CD14-positive monocyte (primary cell): Measurements from ENCODE around the gene ZNF341. TPM values are rescaled to one million over a fixed set of nuclear protein-coding genes. Genes with fewer than 3 reads are reported as not detected.

ENCODE experiments used
- DNase-seq, 3 donors: peaks; one replicate each; pipeline ENCODE4 v3.0.0-alpha.2; 2011 to 2022
- H2AFZ ChIP-seq: 2 replicates; pipeline ENCODE4 v1.6.0; 2012; ENCODE audit warnings: mild to moderate bottlenecking, low read depth, low read length, inconsistent platforms; ENCODE audit not compliant: insufficient read depth, poor library complexity, severe bottlenecking
- H3K27ac ChIP-seq, 2 donors: 1 replicate in 1 of 2; 2 replicates in 1 of 2; pipeline ENCODE4 v1.5.1; 2012 to 2013; ENCODE audit warnings: low read length in 2 of 2, control low read depth in 1 of 2, inconsistent platforms in 1 of 2, low read depth in 1 of 2, mild to moderate bottlenecking in 1 of 2
- H3K27me3 ChIP-seq, 2 donors: one replicate each; pipeline versions ENCODE4 v1.6.0 to v1.6.1; 2011 to 2013; ENCODE audit warnings: low read length in 2 of 2; ENCODE audit not compliant: control insufficient read depth in 2 of 2, insufficient read depth in 2 of 2
- H3K36me3 ChIP-seq, 2 donors: replicated peaks in 1 of 2; 1 replicate in 1 of 2; 2 replicates in 1 of 2; pipeline versions ENCODE4 v1.5.1 to v1.6.1; 2012 to 2013; ENCODE audit warnings: low read length in 2 of 2, control low read depth in 1 of 2, inconsistent platforms in 1 of 2, mild to moderate bottlenecking in 1 of 2; ENCODE audit not compliant: insufficient read depth in 2 of 2, control insufficient read depth in 1 of 2
- H3K4me1 ChIP-seq, 2 donors: 1 replicate in 1 of 2; 2 replicates in 1 of 2; pipeline versions ENCODE4 v1.5.1 to v1.6.1; 2012 to 2013; ENCODE audit warnings: low read length in 2 of 2, control low read depth in 1 of 2, inconsistent platforms in 1 of 2, mild to moderate bottlenecking in 1 of 2, moderate library complexity in 1 of 2; ENCODE audit not compliant: insufficient read depth in 2 of 2, control insufficient read depth in 1 of 2
- H3K4me2 ChIP-seq: replicated peaks from 2 replicates; pipeline ENCODE3; 2012; ENCODE audit warnings: low read length, moderate library complexity, mild to moderate bottlenecking; ENCODE audit not compliant: poor library complexity, severe bottlenecking; ENCODE audit errors: extremely low read depth
- H3K4me3 ChIP-seq, 3 experiments: fragments of 200-600 bp in 1 of 3; sonication (generic) in 1 of 3; replicated peaks in 1 of 3; 1 replicate in 2 of 3; 2 replicates in 1 of 3; pipeline ENCODE4 v1.5.1; 2011 to 2013; ENCODE audit warnings: low read length in 3 of 3, mild to moderate bottlenecking in 3 of 3, control low read depth in 2 of 3, low read depth in 2 of 3, inconsistent platforms in 1 of 3, moderate library complexity in 1 of 3
- H3K79me2 ChIP-seq: 2 replicates; pipeline ENCODE4 v1.6.0; 2012; ENCODE audit warnings: mild to moderate bottlenecking, control low read depth, inconsistent platforms, low read length, moderate library complexity; ENCODE audit not compliant: insufficient read depth
- H3K9ac ChIP-seq: 2 replicates; pipeline ENCODE4 v1.6.0; 2017; ENCODE audit warnings: low read length, mild to moderate bottlenecking; ENCODE audit not compliant: insufficient read depth, poor library complexity, severe bottlenecking
- H3K9me3 ChIP-seq, 2 donors: replicated peaks in 1 of 2; 1 replicate in 1 of 2; 2 replicates in 1 of 2; pipeline versions ENCODE4 v1.5.1 to v1.6.1; 2012 to 2013; ENCODE audit warnings: low read length in 2 of 2, control low read depth in 1 of 2; ENCODE audit not compliant: control insufficient read depth in 1 of 2, insufficient read depth in 1 of 2
- H4K20me1 ChIP-seq: 2 replicates; pipeline ENCODE4 v1.6.0; 2012; ENCODE audit warnings: mild to moderate bottlenecking, low read length, control low read depth, moderate library complexity; ENCODE audit not compliant: insufficient read depth
- H3K27ac Mint-ChIP-seq, 7 donors: one replicate each; pipeline ENCODE4 v1.8.0; 2020; ENCODE audit warnings: mild to moderate bottlenecking in 7 of 7, mixed read lengths in 7 of 7, moderate library complexity in 6 of 7, inconsistent platforms in 2 of 7
- H3K27me3 Mint-ChIP-seq, 3 donors: one replicate each; pipeline ENCODE4 v1.8.0; 2021 to 2022; ENCODE audit warnings: low read depth in 3 of 3, mild to moderate bottlenecking in 3 of 3, mixed read lengths in 3 of 3, moderate library complexity in 3 of 3, inconsistent platforms in 1 of 3
- H3K36me3 Mint-ChIP-seq, 2 donors: one replicate each; pipeline ENCODE4 v1.8.0; 2020; ENCODE audit warnings: mixed read lengths in 2 of 2, inconsistent platforms in 1 of 2, mild to moderate bottlenecking in 1 of 2
- H3K4me1 Mint-ChIP-seq: one replicate; pipeline ENCODE4 v1.8.0; 2020; ENCODE audit warnings: mild to moderate bottlenecking, mixed read lengths
- H3K4me3 Mint-ChIP-seq, 2 donors: one replicate each; pipeline ENCODE4 v1.8.0; 2020; ENCODE audit warnings: mild to moderate bottlenecking in 2 of 2, mixed read lengths in 2 of 2, moderate library complexity in 1 of 2
- H3K9me3 Mint-ChIP-seq, 7 donors: one replicate each; pipeline ENCODE4 v1.8.0; 2020 to 2022; ENCODE audit warnings: mixed read lengths in 7 of 7, mild to moderate bottlenecking in 6 of 7, moderate library complexity in 6 of 7, inconsistent platforms in 2 of 7
- WGBS: methylation state at CpG from one replicate; pipeline ENCODE4 v1.1.5; 2013; ENCODE audit warnings: missing lambda C conversion rate; ENCODE audit not compliant: insufficient coverage; 5-methylcytosine and 5-hydroxymethylcytosine counted together
- intact Hi-C, 2 donors: fragments of 100-400 bp; cut with micrococcal nuclease; formaldehyde crosslinking; loops; one replicate each; pipeline versions ENCODE4 v1.15.0 to v1.15.1; 2023
- polyA plus RNA-seq, 3 donors: library from polyadenylated mRNA; depleted of rRNA in 1 of 3; unstranded in 2 of 3; stranded (reverse) in 1 of 3; fragments of 300-500 nt in 2 of 3; fragments of >200 nt in 1 of 3; fragmentation: Illumina TruSeq in 2 of 3; gene quantifications; 1 replicate in 2 of 3; 2 replicates in 1 of 3; pipeline ENCODE4 v1.2.3, GENCODE V29; 2012 to 2021
- TF ChIP-seq, protein P1 (sequence below): fragments of 200-600 bp; IDR thresholded peaks from one replicate; pipeline ENCODE4 v1.8.0; 2022; ENCODE audit warnings: antibody characterized with exemption, mild to moderate bottlenecking

Gene ZNF341
- polyA plus RNA-seq, 3 donors = 1.1 to 10.3 (median 2.3) TPM

DNA sequence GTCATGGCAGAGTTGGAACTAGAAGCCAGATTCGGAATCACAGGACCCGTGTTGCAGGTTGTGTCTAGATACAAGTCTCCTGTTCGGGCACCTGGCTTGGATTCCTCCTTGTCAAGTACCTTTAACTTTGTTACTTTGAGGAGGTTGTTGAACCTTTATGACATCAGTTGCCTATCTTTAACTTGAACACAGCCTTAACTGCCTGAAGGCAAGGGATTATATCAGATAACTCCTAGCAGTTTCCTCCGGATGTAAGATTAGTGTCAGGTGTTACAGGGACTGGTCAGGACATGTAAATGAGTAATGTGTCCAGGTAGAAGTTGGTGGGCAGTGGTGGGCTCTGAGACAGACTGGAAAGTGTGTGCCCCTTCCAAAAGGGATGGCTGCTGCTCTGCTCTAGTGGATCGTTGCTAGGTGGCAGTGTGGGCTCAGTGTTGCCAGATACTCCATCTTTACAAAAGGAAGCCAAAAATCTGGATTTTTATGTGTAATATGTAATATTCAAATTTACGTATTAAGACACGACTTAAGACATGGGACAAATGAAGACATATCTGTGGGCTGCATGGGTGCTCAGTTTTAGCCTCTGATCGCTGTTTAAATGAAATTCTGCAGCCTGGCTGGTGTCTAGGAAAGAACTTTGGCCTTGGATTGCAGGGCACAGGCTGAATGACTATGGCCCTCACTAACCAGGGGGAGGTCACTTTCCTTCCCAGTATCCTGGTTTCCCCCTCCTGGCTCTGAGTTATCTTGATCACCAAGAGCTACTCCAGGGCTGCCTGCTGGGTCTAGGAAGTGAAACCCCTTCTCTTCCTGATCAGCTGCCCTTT lies 106.5 kb downstream of the ZNF341 start:
- Mint-ChIP-seq H3K27ac (peak overlapping the region in 6 of 7 donors; percentile 57 to 81 (median 68)), H3K36me3 (peaks cover 31 to 60% of the 10 kb centered on the region in 2 donors), H3K27me3 (peaks cover 0 to 9% (median 5%) of the 10 kb centered on the region in 3 donors), H3K4me1 (peaks cover 74% of the 10 kb centered on the region), H3K9me3 (peaks cover 0 to 2% (median 0%) of the 10 kb centered on the region in 7 donors), H3K4me3 (peak overlapping the region; percentile 24 to 27)
- Histone ChIP-seq H3K4me3 (peak overlapping the region in 1 of 3 experiments; percentile 6), H2AFZ (no peak overlapping the region), H3K36me3 (peaks cover 13 to 44% of the 10 kb centered on the region in 2 donors), H3K4me1 (peaks cover 43 to 50% of the 10 kb centered on the region in 2 donors), H3K9ac (peak overlapping the region; percentile 41), H3K79me2 (peaks cover 100% of the 10 kb centered on the region), H4K20me1 (peaks cover 100% of the 10 kb centered on the region), H3K27ac (peak overlapping the region; percentile 20 to 64), H3K4me2 (peak overlapping the region; percentile 4), H3K27me3 (no peaks in the 10 kb centered on the region), H3K9me3 (no peaks in the 10 kb centered on the region)
- intact Hi-C loops = no loop called here
- TF ChIP-seq, protein P1, sequence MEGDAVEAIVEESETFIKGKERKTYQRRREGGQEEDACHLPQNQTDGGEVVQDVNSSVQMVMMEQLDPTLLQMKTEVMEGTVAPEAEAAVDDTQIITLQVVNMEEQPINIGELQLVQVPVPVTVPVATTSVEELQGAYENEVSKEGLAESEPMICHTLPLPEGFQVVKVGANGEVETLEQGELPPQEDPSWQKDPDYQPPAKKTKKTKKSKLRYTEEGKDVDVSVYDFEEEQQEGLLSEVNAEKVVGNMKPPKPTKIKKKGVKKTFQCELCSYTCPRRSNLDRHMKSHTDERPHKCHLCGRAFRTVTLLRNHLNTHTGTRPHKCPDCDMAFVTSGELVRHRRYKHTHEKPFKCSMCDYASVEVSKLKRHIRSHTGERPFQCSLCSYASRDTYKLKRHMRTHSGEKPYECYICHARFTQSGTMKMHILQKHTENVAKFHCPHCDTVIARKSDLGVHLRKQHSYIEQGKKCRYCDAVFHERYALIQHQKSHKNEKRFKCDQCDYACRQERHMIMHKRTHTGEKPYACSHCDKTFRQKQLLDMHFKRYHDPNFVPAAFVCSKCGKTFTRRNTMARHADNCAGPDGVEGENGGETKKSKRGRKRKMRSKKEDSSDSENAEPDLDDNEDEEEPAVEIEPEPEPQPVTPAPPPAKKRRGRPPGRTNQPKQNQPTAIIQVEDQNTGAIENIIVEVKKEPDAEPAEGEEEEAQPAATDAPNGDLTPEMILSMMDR = no peak
- peak in 1 of 3 donors; percentile 28 for DNase-seq
- WGBS = 87% methylated on average over 4 of the region's 8 CpGs

GRCh38 chr20:33839591-33839990 lies 107.8 kb downstream of the ZNF341 start:
- H3K27ac Mint-ChIP-seq = no peak overlapping the region
- H3K9ac ChIP-seq = no peak overlapping the region
- peaks cover 100% of the 10 kb centered on the region for H4K20me1 ChIP-seq
- DNase-seq = no peak
- WGBS = 88% methylated on average over 3 of the region's 3 CpGs
- H3K36me3 Mint-ChIP-seq = peaks cover 20 to 56% of the 10 kb centered on the region in 2 donors
- H3K4me1 Mint-ChIP-seq = peaks cover 77% of the 10 kb centered on the region
- no peak overlapping the region for H3K4me2 ChIP-seq
- H3K27ac ChIP-seq = peak overlapping the region in 1 of 2 donors; percentile 64
- H3K4me3 Mint-ChIP-seq = no peak overlapping the region
- no peaks in the 10 kb centered on the region for H3K9me3 ChIP-seq
- no peak overlapping the region for H3K4me3 ChIP-seq
- H3K4me1 ChIP-seq = peaks cover 43 to 50% of the 10 kb centered on the region in 2 donors
- H3K27me3 Mint-ChIP-seq = peaks cover 0 to 9% (median 5%) of the 10 kb centered on the region in 3 donors
- H3K79me2 ChIP-seq = peaks cover 100% of the 10 kb centered on the region
- intact Hi-C loops = no loop called here
- peaks cover 9 to 31% of the 10 kb centered on the region in 2 donors for H3K36me3 ChIP-seq
- no peak overlapping the region for H2AFZ ChIP-seq
- H3K27me3 ChIP-seq = no peaks in the 10 kb centered on the region
- TF ChIP-seq, protein P1 = no peak
- no peaks in the 10 kb centered on the region for H3K9me3 Mint-ChIP-seq
